ENCODE measurements around the gene XDH. TPM values are rescaled to one million over a fixed set of nuclear protein-coding genes. Genes with fewer than 3 reads are reported as not detected.

The XDH gene
- total RNA-seq, 1 experiment from 2014 or later: 1.4 TPM

- no TSS peak for BruUV-seq (replicated peaks)
- no peak overlapping the region for H3K4me3 Mint-ChIP-seq (ENCODE audit: unreplicated experiment)
- H3K4me1 Mint-ChIP-seq (ENCODE audit: low read depth, unreplicated experiment): no peaks in the 10 kb centered on the region
- H3K4me1 ChIP-seq: peaks cover 7% of the 10 kb centered on the region
- peaks cover 7% of the 10 kb centered on the region for H3K9me3 Mint-ChIP-seq (ENCODE audit: unreplicated experiment)
- H3K36me3 Mint-ChIP-seq (ENCODE audit: insufficient read depth, unreplicated experiment): no peaks in the 10 kb centered on the region
- ChIA-PET POLR2A (no interaction called here), CTCF (no interaction called here)
- peaks cover 11% of the 10 kb centered on the region for H3K27me3 Mint-ChIP-seq (ENCODE audit: insufficient read depth, unreplicated experiment)
- no peak for DNase-seq
- H3K36me3 ChIP-seq (ENCODE audit: control insufficient read depth, insufficient read depth, low read length): no peaks in the 10 kb centered on the region
- H3K27me3 ChIP-seq (replicated peaks; ENCODE audit: control insufficient read depth, insufficient read depth, low read length): no peaks in the 10 kb centered on the region
- intact Hi-C loops (cut with micrococcal nuclease; ENCODE audit: unreplicated experiment): no loop called here
- H3K9me3 ChIP-seq: 0 out of 2 replicates have a peak, but pooled peaks cover 2% of the 10 kb centered on the region
- no peak overlapping the region for H3K4me3 ChIP-seq (ENCODE audit: low read depth, low read length)
- TF ChIP-seq CTCF (IDR thresholded peaks at IDR 0.05; ENCODE audit: insufficient read depth in 1 of 2, low read depth in 1 of 2, low read length in 1 of 2, severe bottlenecking in 1 of 2, unreplicated experiment in 1 of 2): no peak
- no peak overlapping the region for H3K27ac Mint-ChIP-seq (ENCODE audit: unreplicated experiment)
Observed at GRCh38 chr2:31349684-31350083, 64.9 kb downstream of the XDH start.

GRCh38 chr2:31349160-31349559 lies 65.4 kb downstream of the XDH start:
- peaks cover 7% of the 10 kb centered on the region for H3K4me1 ChIP-seq
- no peak for DNase-seq
- Mint-ChIP-seq H3K27me3 (ENCODE audit: insufficient read depth, unreplicated experiment) (peaks cover 6% of the 10 kb centered on the region), H3K36me3 (ENCODE audit: insufficient read depth, unreplicated experiment) (no peaks in the 10 kb centered on the region), H3K4me1 (ENCODE audit: low read depth, unreplicated experiment) (no peaks in the 10 kb centered on the region), H3K27ac (ENCODE audit: unreplicated experiment) (no peak overlapping the region), H3K4me3 (ENCODE audit: unreplicated experiment) (no peak overlapping the region), H3K9me3 (ENCODE audit: unreplicated experiment) (peaks cover 2% of the 10 kb centered on the region)
- intact Hi-C loops (cut with micrococcal nuclease; ENCODE audit: unreplicated experiment): no loop called here
- no peaks in the 10 kb centered on the region for H3K9me3 ChIP-seq
- H3K36me3 ChIP-seq (ENCODE audit: control insufficient read depth, insufficient read depth, low read length): no peaks in the 10 kb centered on the region
- CTCF ChIA-PET: no interaction called here
- no peaks in the 10 kb centered on the region for H3K27me3 ChIP-seq (replicated peaks; ENCODE audit: control insufficient read depth, insufficient read depth, low read length)
- POLR2A ChIA-PET: no interaction called here
- no peak for TF ChIP-seq CTCF (IDR thresholded peaks at IDR 0.05; ENCODE audit: insufficient read depth in 1 of 2, low read depth in 1 of 2, low read length in 1 of 2, severe bottlenecking in 1 of 2, unreplicated experiment in 1 of 2)
- BruUV-seq (replicated peaks): no TSS peak
- no peak overlapping the region for H3K4me3 ChIP-seq (ENCODE audit: low read depth, low read length)

GRCh38 chr2:31348618-31349017 lies 65.9 kb downstream of the XDH start:
- no peaks in the 10 kb centered on the region for H3K36me3 ChIP-seq (ENCODE audit: control insufficient read depth, insufficient read depth, low read length)
- Mint-ChIP-seq H3K4me3 (ENCODE audit: unreplicated experiment) (no peak overlapping the region), H3K36me3 (ENCODE audit: insufficient read depth, unreplicated experiment) (no peaks in the 10 kb centered on the region), H3K4me1 (ENCODE audit: low read depth, unreplicated experiment) (no peaks in the 10 kb centered on the region), H3K27ac (ENCODE audit: unreplicated experiment) (no peak overlapping the region), H3K9me3 (ENCODE audit: unreplicated experiment) (no peaks in the 10 kb centered on the region), H3K27me3 (ENCODE audit: insufficient read depth, unreplicated experiment) (peaks cover 6% of the 10 kb centered on the region)
- TF ChIP-seq CTCF (IDR thresholded peaks at IDR 0.05; ENCODE audit: insufficient read depth in 1 of 2, low read depth in 1 of 2, low read length in 1 of 2, severe bottlenecking in 1 of 2, unreplicated experiment in 1 of 2): no peak
- ChIA-PET POLR2A (no interaction called here), CTCF (interaction anchor here (1.8 kb wide), 1 partner anchor 18 kb away, joined by 4 read pairs; no protein-coding TSS in a partner anchor)
- intact Hi-C loops (cut with micrococcal nuclease; ENCODE audit: unreplicated experiment): no loop called here
- no peaks in the 10 kb centered on the region for H3K27me3 ChIP-seq (replicated peaks; ENCODE audit: control insufficient read depth, insufficient read depth, low read length)
- H3K4me3 ChIP-seq (ENCODE audit: low read depth, low read length): no peak overlapping the region
- no TSS peak for BruUV-seq (replicated peaks)
- no peak for DNase-seq
- H3K4me1 ChIP-seq: peaks cover 7% of the 10 kb centered on the region
- H3K9me3 ChIP-seq: no peaks in the 10 kb centered on the region
